ENCODE results near the gene MYOZ2.
"Not testable (repeated sequence)": the region's sequence is repeated elsewhere in the genome, so short reads cannot be mapped to it uniquely, and the experiment has no call there.

The MYOZ2 gene

DNA sequence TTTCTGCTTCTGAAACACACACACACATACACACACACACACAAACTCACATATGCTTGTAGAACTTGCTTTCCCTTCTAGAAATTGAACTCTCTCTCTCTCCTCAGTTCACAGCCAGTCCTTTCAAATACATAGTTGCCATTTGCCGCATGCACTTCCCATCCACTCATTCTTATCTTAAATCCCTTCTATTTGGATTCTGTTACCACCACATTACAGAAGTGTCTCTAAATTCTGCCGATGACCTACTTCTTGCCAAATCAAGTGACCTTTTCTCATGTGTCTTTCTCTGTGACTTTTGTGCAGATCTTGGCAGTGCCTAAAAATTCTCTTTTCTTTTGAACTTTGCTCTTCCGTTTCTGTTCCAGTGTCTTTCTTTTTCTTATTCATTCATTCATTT lies 7.5 kb upstream of the MYOZ2 start:
- no peak for DNase-seq (ENCODE audit: low spot score)

DNA sequence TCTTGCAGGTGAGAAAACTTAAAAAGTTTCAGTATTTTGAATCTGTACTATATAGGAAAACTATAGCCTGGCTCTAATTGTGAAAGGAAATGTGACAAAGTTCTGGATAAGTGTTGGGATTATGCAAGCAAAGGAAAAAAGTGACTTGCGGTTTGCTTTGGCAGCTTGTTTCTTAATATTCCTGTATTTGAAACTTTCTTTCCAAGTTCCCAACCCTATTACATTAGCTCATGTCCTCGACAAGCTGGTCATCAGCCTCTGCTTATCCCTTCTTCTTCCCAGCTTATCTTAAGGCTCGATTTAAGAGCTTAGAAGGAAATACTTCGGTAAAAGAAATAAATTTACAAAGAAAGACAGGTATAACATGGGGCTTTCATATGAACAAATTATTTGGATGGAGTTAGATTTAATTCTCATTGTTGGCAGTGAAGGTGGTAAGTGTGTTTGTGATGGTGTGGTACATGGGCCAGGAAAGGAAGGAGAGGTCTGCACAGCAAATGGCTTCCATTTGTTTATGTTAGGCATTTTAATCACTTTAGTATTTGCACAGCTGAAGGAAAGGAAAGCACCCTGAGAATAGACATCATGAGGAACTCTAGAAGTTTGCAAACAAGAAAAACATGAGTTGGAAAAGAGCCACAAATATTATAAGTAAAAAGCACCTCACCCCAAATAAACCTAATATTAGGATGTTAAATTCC lies 5.1 kb upstream of the MYOZ2 start:
- no peak for DNase-seq (ENCODE audit: low spot score)

DNA sequence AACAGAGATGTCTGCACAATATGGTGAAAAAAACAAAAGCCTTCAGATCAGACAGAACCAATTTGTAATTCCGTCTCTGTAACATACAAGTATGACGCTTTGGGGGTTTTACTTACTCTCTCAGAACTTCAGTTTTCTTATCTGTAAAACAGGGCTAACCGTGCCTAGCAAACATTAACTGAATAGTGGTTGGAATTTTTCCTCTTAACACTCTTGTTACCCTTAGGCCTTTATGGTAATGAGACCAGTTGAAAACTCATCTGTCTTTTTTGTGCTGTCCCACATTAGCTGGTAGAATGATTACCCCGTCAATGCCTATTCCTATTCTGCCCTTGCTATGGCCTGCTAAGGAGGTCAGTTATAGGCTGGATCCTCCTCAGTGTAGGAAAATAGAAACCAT lies 4.5 kb upstream of the MYOZ2 start:
- DNase-seq (ENCODE audit: low spot score) = no peak

DNA sequence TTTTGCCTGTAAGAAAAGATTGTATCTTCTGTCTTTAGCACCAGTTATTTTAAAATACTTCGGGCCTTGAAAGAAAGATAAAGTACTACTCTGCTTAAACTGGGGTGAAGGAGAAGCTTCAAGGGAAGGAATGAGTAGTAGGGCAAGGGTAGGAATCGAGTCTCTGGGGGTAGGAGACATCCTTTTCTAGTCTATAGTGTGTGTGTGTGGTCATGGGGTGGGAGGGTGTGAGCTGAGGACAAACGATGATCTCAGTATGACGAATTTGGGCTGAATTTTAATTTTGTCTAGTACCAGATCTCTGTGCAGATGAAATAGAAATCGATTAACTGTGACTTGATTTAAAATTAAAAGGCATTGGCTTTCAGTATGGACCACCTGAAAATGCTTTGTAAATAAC lies 3.3 kb upstream of the MYOZ2 start:
- DNase-seq (ENCODE audit: low spot score) = no peak

DNA sequence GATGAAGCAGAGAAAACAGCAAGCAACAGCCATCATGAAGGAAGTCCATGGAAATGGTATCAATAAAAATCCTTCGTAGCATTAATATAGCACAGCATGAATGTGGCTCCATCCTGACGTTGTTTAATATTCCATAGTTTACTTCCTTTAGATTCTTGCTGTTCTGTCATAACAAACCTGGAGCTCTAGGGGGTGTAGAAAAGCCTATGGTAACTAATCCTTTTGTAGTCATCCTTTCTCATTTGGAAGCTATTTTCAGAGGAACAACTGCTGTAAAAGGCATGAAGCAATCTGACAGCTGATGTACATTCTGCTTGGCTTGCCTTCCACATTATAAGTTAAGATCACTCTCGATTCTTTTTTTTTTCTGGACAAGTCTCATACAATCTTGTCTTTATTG lies 914 bp downstream of the MYOZ2 start:
- DNase-seq (ENCODE audit: low spot score) = peak; percentile 57

DNA sequence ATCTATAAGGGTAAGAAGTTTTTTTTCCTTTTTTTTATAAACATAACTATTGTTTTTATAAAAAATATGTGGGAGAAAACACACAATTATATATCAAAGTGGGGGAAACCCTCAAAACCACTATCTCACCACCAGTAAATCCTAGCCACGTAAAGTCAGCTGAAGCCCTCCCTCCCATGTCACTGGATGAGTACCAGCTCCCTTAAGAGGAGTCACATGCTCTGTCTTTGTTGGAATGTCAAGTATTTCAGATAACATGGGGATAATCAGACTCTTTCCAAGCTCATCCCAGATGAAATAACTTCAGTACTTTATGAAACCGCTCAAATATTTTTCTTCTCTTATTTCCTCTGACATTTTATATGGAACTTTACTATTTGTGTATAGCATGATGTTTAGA lies 2.4 kb downstream of the MYOZ2 start:
- DNase-seq (ENCODE audit: low spot score) = no peak

DNA sequence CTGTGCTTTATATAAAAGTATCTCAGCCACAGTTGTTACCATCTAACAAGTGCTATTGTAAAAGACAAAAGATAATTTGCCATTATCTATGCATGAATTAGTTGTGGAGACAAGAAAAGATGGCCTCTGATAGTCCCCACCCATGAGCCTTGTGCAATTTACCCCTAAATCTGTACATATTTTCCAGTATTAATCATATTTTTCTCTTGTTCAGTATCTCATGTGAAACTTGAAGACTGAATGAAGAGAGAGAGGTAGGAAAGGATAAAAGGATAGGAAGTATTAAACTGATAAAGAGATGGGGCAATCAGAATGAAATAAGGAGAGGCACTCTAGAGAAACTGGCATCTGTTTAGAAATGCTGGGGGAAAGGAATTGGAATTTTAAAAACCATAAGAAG lies 3.7 kb downstream of the MYOZ2 start:
- peak; percentile 10 for DNase-seq (ENCODE audit: low spot score)

DNA sequence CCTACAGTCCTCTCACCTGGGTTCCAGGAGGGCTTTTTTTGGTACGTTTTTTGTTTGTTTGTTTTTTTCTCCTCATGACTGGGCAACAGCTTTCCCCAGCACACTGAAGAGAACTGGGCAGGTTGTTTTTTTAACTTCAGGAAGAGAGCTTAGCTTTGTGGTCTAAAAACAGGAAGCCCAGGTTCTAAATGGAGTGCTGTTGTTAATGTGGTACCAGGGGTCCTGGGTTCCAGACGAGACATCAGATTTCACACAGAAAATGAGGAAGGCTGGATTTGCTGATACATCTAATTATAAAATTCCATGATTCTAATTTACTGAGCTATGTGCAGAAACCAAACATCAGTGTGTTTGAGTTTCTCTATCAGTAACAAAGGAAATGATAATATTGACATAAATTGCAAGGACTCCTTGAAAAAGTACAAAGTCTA lies 4.2 kb downstream of the MYOZ2 start:
- DNase-seq (ENCODE audit: low spot score) = peak; percentile 71

DNA sequence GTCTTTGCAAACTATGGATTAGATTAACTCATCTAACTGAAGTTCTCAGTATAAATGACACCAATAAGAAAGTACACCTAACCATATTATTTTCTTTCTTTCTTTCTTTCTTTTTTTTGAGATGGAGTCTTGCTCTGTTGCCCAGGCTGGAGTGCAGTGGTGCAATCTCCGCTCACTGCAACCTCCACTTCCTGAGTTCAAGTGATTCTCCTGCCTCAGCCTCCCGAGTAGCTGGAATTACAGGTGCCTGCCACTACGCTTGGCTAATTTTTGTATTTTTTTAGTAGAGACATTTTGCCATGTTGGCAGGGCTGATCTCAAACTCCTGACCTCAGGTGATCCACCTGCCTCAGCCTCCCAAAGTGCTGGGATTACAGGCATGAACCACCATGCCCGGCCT lies 5.7 kb downstream of the MYOZ2 start:
- DNase-seq (ENCODE audit: low spot score) = not testable (repeated sequence)

DNA sequence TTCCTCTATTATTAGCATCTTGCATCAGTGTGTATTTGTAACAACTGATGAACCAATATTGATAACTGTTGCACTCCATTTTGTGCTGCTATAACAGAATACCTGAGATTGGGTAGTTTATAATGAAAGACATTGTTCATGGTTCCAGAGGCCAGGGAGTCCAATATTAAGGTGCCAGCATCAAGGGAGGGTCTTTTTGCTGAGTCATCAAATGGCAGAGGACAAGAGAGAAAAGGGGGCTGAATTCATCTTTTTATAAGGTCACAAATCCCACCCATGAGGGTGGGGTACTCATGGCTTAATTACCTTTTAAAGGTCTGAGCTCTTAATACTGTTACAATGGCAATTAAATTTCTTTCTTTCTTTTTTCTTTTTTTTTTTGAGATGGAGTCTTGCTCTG lies 7.2 kb downstream of the MYOZ2 start:
- DNase-seq (ENCODE audit: low spot score) = no peak

DNA sequence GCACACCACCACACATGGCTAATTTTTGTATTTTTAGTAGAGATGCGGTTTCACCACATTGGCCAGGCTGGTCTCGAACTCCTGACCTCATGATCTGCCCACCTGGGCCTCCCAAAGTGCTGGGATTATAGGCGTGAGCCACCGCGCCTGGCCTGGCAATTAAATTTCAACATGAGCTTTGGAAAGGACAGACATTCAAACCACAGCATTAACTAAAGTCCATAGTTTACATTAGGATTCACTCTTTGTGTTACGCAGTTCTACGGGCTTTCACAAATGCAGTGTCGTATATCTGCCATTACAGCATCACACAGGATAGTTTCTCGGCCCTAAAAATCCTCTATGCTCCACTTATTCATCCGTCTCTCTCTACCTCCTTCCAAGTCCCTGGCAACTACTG lies 7.7 kb downstream of the MYOZ2 start:
- not testable (repeated sequence) for DNase-seq (ENCODE audit: low spot score)

DNA sequence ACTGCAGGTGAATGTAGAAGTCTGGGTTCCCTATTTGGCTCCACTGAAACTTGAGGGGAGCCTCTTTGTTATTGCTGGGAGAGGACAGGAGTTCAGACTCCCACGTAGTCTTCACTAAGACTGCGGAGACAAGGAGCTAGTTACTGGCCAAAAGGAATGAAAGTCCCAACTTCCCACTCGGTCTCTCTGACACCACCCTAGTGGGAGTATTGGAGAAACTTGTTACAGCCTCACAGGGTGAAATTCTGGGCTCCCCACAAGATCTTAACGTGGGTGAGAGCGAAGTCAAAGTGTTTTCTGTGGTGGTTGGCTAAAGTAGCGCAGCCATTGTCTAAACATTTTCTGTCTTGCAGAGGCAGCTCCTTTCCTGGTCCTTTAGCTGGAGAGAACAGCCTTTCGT lies 13.5 kb downstream of the MYOZ2 start:
- DNase-seq (ENCODE audit: low spot score) = no peak

DNA sequence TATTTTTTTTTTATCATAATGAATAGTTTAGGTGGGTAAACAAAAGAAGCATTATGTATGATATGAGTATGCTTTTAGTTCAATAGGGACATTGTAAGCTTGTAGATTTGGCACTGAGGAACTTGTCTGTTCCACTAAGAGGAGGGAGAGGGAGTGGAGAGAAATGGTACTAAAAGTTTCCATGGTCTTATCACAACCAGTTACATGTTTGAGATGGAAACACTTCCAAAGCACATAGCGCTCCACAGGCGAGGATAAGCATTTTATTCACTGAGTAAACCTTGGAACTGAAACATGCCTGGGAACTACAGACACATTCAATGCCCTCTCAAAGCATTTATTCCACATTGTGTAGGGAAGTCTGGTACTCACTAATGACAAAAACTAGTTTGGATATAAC lies 15.5 kb downstream of the MYOZ2 start:
- DNase-seq (ENCODE audit: low spot score) = no peak

DNA sequence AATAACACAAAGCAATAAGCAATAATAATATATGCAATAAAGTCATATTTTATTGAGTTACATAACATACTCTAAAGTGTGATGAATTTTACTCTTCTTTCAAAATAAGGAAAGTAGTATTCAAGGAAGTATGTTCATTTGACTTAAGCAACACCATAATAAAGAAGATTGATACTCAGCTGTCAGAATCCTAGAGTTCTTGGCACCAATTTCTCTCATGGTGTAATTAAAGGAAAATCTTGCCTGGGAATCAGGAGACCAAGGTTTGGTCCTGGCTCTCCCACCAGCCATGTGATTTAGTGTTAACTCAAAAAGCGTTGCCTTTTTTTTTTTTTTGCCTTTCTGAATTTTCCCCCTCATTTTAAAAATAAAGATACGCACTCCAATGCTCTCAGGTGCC lies 17.1 kb downstream of the MYOZ2 start:
- no peak for DNase-seq (ENCODE audit: low spot score)

DNA sequence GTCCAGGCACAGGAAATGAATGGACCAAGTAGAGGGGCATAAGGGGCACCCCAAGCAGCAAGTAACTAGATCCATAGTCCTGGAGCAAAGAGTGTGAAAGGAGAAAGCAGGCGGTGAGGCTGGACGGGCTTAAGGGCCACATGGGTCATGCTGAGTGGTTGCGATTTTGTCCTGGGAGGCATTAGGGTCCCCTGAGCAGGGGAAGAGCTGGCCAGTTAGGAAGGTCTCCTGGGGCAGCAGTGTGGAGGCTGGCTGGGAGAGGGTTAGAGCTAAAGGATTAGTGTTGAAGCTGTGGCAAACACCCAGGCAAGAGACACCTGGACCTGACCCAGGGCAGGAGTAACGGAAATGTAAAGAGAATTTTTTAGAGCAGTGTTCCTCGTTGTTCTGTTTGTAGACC lies 26.5 kb downstream of the MYOZ2 start:
- no peak for DNase-seq (ENCODE audit: low spot score)

DNA sequence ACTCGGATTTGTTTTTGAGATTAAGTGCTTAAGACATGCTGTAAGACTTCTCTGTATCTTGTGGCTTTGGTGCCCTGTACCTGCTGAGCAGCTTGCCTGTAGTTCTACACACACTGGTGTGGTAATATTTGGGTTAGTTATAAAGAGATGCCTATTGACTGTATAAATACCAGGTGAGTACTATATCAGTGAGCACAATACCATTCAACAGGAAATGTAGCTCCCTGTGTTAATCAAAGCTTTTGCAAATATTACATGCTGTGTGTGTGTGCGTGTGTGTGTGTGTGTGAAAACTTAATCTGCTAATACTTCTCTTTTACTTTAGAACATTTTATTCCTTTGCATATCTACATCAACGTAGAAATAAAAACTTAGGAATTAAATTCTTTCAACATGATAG lies 30.1 kb downstream of the MYOZ2 start:
- no peak for DNase-seq (ENCODE audit: low spot score)

DNA sequence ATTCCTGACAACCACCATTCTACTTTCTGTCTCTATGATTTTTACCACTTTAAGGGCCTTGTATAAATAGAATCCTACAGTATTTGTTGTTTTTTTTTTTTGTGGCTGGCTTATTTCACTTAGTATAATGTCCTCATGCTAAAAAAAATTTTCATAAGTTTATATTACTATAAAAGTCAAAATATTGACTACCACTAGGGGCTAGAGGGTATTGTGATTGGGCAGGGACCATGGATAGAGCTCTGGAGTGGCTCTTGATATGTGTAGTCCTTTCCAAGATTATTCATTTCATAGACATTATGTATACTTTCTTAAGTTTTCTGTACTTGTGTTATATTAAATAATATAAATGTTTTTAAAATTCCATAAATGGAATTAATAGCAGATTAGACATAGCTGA lies 34.6 kb downstream of the MYOZ2 start:
- no peak for DNase-seq (ENCODE audit: low spot score)

DNA sequence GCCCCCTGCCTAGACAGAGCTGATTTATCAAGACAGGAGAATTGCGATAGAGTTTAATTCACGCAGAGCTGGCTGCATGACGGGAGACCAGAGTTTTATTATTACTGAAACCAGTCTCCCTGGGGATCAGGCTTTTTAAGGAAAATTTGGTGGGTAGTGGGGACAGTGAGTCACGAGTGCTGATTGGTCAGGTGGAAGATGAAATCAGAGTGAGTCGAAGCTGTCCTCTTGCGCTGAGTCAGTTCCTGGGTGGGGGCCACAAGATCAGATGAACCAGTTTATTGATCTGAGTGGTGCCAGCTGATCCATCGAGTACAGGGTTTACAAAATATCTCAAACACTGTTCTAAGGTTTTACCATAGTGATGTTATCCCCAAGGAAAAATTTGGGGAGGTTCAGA lies 36.6 kb downstream of the MYOZ2 start:
- DNase-seq (ENCODE audit: low spot score) = no peak

DNA sequence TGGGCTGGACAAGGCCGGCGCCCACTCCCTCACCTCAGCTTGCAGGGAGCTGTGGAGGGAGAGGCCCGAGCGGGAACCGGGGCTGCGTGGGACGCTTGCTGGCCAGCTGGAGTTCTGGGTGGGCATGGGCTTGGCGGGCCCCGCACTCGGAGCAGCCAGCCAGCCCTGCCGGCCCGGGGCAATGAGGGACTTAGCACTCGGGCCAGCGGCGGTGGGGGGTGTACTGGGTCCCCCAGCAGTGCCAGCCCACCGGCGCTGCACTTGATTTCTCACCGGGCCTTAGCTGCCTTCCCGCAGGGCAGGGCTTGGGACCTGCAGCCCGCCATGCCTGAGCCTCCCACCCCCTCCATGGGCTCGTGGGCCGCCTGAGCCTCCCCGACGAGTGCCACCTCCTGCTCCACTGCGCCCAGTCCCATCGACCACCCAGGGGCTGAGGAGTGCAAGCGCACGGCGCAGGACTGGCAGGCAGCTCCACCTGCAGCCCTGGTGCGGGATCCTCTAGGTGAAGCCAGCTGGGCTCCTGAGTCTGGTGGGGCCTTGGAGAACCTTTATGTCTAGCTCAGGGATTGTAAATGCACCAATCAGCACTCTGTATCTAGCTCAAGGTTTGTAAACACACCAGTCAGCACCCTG lies 38.2 kb downstream of the MYOZ2 start:
- not testable (repeated sequence) for DNase-seq (ENCODE audit: low spot score)

DNA sequence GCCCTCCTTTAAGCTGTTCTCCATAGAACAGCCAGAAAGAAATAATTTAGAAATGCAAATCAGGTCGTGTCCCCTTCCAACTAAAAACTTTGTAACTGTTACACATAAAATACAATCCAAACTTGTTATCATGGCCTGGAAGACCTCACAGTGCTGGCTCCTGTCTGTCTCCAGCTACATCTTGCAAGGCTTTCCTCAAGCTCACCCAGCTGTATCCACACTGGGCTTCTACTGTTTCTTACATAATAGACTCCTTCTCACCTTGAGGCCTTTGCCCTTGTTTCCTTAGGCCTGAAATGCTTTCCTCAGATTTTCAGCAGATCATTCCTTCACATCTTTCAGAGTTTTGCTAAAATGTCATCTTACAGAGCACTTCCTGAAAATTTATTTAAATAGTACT lies 43.4 kb downstream of the MYOZ2 start:
- DNase-seq (ENCODE audit: low spot score) = no peak

DNA sequence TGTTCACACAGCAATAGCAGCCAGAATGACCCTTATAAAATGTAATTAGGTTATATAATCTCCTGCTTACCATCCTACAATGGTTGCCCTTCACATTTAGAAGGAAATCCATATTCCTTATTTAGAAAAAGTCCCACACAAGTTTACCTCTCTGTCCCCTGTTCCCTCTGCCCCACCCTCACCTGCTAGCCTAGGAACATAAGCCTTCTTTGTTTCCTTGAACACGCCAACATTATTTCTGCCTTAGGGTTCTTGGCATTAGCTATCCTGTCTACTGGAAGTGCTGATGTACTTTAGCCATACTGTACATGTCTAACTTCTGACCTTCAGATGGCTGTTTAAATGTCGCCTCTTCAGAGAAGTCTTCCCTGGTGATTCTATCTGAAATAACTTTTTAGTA lies 48.5 kb downstream of the MYOZ2 start:
- DNase-seq (ENCODE audit: low spot score) = no peak

DNA sequence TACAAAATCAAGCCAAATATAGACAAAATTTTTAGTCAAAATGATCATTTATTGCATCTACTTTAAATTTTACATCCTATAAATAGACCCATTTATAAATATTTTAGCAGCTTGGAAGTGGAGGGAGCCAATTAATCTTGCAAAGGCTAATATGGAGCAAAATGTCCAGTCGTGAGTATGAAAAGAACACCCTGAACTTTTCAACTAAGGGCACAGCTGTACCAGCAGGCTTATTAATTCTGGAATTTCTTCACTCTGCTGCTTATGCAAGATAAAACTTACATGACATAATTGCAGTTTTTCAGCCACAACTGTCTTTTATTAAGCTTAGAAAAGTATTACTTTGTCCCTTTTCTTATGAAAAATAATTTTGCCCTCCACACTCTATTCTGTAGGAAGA lies 54.0 kb downstream of the MYOZ2 start:
- no peak for DNase-seq (ENCODE audit: low spot score)

DNA sequence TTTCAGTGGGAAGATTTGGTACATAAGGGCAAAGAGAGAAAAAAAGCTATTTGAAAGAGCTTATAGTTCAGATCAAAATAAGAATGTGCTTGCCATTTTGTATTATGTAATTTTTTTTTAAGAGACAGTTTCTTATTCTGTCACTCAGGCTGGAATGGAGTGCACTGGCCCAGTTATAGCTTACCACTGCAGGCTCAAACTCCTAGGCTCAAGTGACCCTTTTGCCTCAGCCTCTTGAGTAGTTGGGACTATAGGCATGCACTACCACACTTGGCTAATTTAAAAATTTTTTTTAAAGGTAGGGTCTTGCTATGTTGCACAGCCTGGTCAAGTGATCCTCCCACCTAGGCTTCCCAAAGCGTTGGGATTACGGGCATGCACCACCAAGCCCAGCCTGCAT lies 54.7 kb downstream of the MYOZ2 start:
- no peak for DNase-seq (ENCODE audit: low spot score)

DNA sequence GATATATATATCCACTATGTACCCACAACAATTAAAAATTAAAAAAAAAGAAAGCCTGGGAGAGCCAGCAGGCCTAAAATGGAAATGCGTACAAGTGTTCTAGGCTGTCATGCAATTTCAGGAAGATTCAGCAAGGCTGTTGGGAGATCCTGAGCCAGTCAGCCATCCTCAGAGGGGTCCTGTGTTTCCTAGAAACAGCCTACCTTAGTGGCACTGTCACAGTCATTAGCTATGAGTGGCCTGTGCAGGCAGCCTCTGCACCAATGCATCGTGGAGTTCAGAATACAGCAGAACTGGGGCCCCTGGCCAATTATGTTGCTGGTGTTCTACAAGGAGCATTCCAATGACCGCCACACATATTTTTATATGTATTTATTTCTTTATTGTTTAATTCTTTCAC lies 55.9 kb downstream of the MYOZ2 start:
- no peak for DNase-seq (ENCODE audit: low spot score)
